Smooth muscle cell (in vitro differentiated cells): ENCODE data around the gene RPL34. TPM values are rescaled to one million over a fixed set of nuclear protein-coding genes. Genes with fewer than 3 reads are reported as not detected.

Experiments used
- DNase-seq: peaks from one replicate; lab custom pipeline; 2025; ENCODE audit not compliant: unreplicated experiment; lab: John Stamatoyannopoulos, UW
- H2AFZ ChIP-seq: fragments of 200-600 bp; sonication (generic); 2 replicates; pipeline ENCODE4 v1.6.0; 2016; ENCODE audit warnings: antibody characterized with exemption, low read depth, mild to moderate bottlenecking
- H3F3A ChIP-seq: fragments of 200-600 bp; sonication (generic); 2 replicates; pipeline ENCODE4 v1.6.0; 2017; ENCODE audit warnings: antibody characterized with exemption, low read depth
- H3K27ac ChIP-seq: fragments of 200-600 bp; sonication (generic); 2 replicates; pipeline ENCODE4 v1.5.1; 2016; ENCODE audit warnings: low read depth, mild to moderate bottlenecking
- H3K27me3 ChIP-seq: fragments of 200-600 bp; sonication (generic); 2 replicates; pipeline ENCODE4 v1.6.1; 2016; ENCODE audit warnings: low read depth, mild to moderate bottlenecking
- H3K36me3 ChIP-seq: fragments of 200-600 bp; sonication (generic); 2 replicates; pipeline ENCODE4 v1.5.1; 2016; ENCODE audit warnings: low read depth
- H3K4me1 ChIP-seq: fragments of 200-600 bp; sonication (generic); 2 replicates; pipeline ENCODE4 v1.5.1; 2016; ENCODE audit warnings: low read depth
- H3K4me2 ChIP-seq: fragments of 200-600 bp; sonication (generic); 2 replicates; pipeline ENCODE4 v1.6.0; 2016; ENCODE audit warnings: mild to moderate bottlenecking
- H3K4me3 ChIP-seq: fragments of 200-600 bp; sonication (generic); 2 replicates; pipeline ENCODE4 v1.5.1; 2016; ENCODE audit warnings: mild to moderate bottlenecking
- H3K79me2 ChIP-seq: fragments of 200-600 bp; sonication (generic); 2 replicates; pipeline ENCODE4 v1.6.0; 2016; ENCODE audit warnings: low read depth, mild to moderate bottlenecking
- H3K9ac ChIP-seq: fragments of 200-600 bp; sonication (generic); 2 replicates; pipeline ENCODE4 v1.6.0; 2016; ENCODE audit warnings: low read depth
- H3K9me3 ChIP-seq: fragments of 200-600 bp; sonication (generic); replicated peaks from 2 replicates; pipeline ENCODE4 v1.5.1; 2016; ENCODE audit warnings: low read depth
- H4K20me1 ChIP-seq: fragments of 200-600 bp; sonication (generic); 2 replicates; pipeline ENCODE4 v1.6.0; 2016; ENCODE audit warnings: low read depth
- WGBS: methylation state at CpG from one replicate; pipeline ENCODE4 v1.1.7; 2016; ENCODE audit warnings: low lambda C conversion rate; 5-methylcytosine and 5-hydroxymethylcytosine counted together
- polyA plus RNA-seq: library from polyadenylated mRNA; unstranded; fragments of >200 nt; fragmentation: Nextera tagmentation; extraction: Ambion mirVana; gene quantifications from 2 replicates; pipeline ENCODE4 v1.2.1, GENCODE V29; 2016
- total RNA-seq: library from RNA; depleted of rRNA; stranded (reverse); fragments of >200 nt; gene quantifications from 2 replicates; pipeline ENCODE4 v1.2.3, GENCODE V29; 2014
- TF ChIP-seq, protein P1 (sequence below): fragments of 200-600 bp; sonication (generic); IDR thresholded peaks from 2 replicates; pipeline ENCODE4 v1.5.1; 2017; ENCODE audit warnings: borderline replicate concordance, mild to moderate bottlenecking, antibody characterized with exemption; ENCODE audit not compliant: insufficient read depth, poor library complexity, severe bottlenecking

RPL34 gene
- total RNA-seq (1,242 and 1,362 TPM in 2 replicates), polyA plus RNA-seq (695 and 819 TPM in 2 replicates)

DNA sequence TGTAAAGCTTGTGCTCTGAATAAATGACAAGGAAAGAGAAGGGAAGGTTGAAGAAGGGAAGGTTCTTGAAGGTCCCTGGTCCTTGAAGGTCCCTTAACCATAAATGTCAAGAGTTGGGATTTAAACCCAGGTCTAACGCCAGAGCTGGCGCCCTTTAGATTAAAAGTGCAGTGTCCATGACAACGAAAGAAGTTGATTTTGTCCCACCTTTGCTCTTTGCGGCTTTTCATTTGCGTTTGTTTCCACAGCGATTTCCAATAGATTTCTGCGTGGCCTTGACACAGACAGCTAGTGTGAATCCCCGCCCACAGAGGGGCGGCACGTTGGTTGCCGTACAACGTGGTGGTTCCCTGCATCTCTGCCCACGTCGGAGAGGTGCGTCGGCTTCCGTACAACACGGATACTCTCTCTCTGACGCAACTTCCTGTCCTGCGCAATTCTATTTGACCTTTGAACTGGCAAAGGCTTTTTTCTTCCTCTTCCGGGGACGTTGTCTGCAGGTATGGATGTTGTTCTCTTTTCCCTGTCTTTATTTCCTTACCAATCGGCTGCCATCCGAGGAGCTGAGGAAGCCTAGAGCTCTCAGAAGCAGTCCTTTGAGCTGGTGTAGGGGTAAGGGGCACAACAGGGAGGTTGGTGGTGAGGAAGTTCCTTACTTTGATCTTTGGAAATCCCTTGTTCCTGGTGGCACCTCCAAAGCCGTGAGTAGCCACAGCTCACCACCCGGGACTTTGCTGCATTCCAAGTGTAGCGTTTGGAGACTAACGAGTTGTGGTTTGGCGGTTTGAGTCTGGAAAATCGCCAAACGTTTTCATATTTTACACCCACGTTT lies at the start of gene RPL34:
Gene RPL34 (plus strand): TSS at position 476 of the 832 bp plus-strand sequence. CDS start 1,384 bp downstream, outside the sequence.
- Histone ChIP-seq H3K9ac (peak within 1 kb of the TSS; percentile 93), H3K9me3 (no peaks in the 10 kb centered on the region), H3K36me3 (peaks cover 23% of the 10 kb centered on the region), H3K4me3 (peak within 1 kb of the TSS; percentile 84), H3K4me2 (peak within 1 kb of the TSS; percentile 94), H3K27me3 (no peaks in the 10 kb centered on the region), H2AFZ (peak within 1 kb of the TSS; percentile 98), H4K20me1 (peaks cover 47% of the 10 kb centered on the region), H3K4me1 (peaks cover 22% of the 10 kb centered on the region), H3K79me2 (peaks cover 46% of the 10 kb centered on the region), H3F3A (peaks cover 7% of the 10 kb centered on the region), H3K27ac (peak within 1 kb of the TSS; percentile 80)
- TF ChIP-seq, protein P1, sequence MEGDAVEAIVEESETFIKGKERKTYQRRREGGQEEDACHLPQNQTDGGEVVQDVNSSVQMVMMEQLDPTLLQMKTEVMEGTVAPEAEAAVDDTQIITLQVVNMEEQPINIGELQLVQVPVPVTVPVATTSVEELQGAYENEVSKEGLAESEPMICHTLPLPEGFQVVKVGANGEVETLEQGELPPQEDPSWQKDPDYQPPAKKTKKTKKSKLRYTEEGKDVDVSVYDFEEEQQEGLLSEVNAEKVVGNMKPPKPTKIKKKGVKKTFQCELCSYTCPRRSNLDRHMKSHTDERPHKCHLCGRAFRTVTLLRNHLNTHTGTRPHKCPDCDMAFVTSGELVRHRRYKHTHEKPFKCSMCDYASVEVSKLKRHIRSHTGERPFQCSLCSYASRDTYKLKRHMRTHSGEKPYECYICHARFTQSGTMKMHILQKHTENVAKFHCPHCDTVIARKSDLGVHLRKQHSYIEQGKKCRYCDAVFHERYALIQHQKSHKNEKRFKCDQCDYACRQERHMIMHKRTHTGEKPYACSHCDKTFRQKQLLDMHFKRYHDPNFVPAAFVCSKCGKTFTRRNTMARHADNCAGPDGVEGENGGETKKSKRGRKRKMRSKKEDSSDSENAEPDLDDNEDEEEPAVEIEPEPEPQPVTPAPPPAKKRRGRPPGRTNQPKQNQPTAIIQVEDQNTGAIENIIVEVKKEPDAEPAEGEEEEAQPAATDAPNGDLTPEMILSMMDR = no peak
- peak; percentile 62 for DNase-seq
- WGBS = under 1% methylated on average over 32 of the region's 32 CpGs

GRCh38 chr4:108570993-108571569 lies 49.3 kb upstream of the RPL34 start:
- H3K79me2 ChIP-seq = no peaks in the 10 kb centered on the region
- no peak overlapping the region for H3K9ac ChIP-seq
- H3F3A ChIP-seq = no peaks in the 10 kb centered on the region
- H3K9me3 ChIP-seq = no peaks in the 10 kb centered on the region
- TF ChIP-seq, protein P1 = no peak
- H3K4me2 ChIP-seq = peak overlapping the region; percentile 46
- no peak for DNase-seq
- no peak overlapping the region for H3K27ac ChIP-seq
- H2AFZ ChIP-seq = no peak overlapping the region
- no peaks in the 10 kb centered on the region for H4K20me1 ChIP-seq
- no peak overlapping the region for H3K4me3 ChIP-seq
- WGBS = 33% methylated on average over 4 of the region's 4 CpGs
- peaks cover 3% of the 10 kb centered on the region for H3K4me1 ChIP-seq
- H3K36me3 ChIP-seq = no peaks in the 10 kb centered on the region
- H3K27me3 ChIP-seq = no peaks in the 10 kb centered on the region

GRCh38 chr4:108574402-108574801 lies 46.0 kb upstream of the RPL34 start:
- peaks cover 3% of the 10 kb centered on the region for H3K4me1 ChIP-seq
- no peak overlapping the region for H2AFZ ChIP-seq
- H3K79me2 ChIP-seq = no peaks in the 10 kb centered on the region
- H3K9me3 ChIP-seq = no peaks in the 10 kb centered on the region
- no peaks in the 10 kb centered on the region for H3F3A ChIP-seq
- no peak overlapping the region for H3K4me3 ChIP-seq
- DNase-seq = no peak
- H3K27ac ChIP-seq = no peak overlapping the region
- TF ChIP-seq, protein P1 = no peak
- H3K4me2 ChIP-seq = no peak overlapping the region
- no peak overlapping the region for H3K9ac ChIP-seq
- WGBS = 74% methylated on average over 3 of the region's 3 CpGs
- H3K27me3 ChIP-seq = no peaks in the 10 kb centered on the region
- H3K36me3 ChIP-seq = no peaks in the 10 kb centered on the region
- H4K20me1 ChIP-seq = no peaks in the 10 kb centered on the region
